Activated CD4-positive, alpha-beta T cell treated with anti-CD3 and anti-CD28 coated beads for 48 hours (primary cell): Measurements from ENCODE around the gene IL17RC.
A peak's percentile ranks its signal among the peaks of the same experiment; 100 is the strongest.
"Not testable (repeated sequence)": the region's sequence is repeated elsewhere in the genome, so short reads cannot be mapped to it uniquely, and the experiment has no call there.

Source experiments
- DNase-seq: peaks from one replicate; pipeline ENCODE4 v3.0.0-alpha.2; 2020

Gene IL17RC

GRCh38 chr3:9917820-9918219 lies 922 bp downstream of the IL17RC start:
- no peak for DNase-seq

GRCh38 chr3:9918261-9919038 lies 1.6 kb downstream of the IL17RC start:
- no peak for DNase-seq

DNA sequence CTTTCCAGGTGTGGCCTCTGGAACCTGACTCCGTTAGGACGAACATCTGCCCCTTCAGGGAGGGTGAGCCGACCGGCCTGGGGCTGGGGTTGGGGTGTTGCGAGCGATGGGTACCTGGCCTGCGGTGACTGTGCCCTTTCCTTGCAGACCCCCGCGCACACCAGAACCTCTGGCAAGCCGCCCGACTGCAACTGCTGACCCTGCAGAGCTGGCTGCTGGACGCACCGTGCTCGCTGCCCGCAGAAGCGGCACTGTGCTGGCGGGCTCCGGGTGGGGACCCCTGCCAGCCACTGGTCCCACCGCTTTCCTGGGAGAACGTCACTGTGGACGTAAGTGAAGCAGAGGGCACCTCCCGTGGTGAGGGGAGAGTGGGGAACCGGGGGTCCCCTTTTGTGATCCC lies 11.3 kb downstream of the IL17RC start:
- DNase-seq, result no peak

- no peak for DNase-seq
These were observed 14.0 kb downstream of the IL17RC start for GRCh38 chr3:9930804-9931418.

DNA sequence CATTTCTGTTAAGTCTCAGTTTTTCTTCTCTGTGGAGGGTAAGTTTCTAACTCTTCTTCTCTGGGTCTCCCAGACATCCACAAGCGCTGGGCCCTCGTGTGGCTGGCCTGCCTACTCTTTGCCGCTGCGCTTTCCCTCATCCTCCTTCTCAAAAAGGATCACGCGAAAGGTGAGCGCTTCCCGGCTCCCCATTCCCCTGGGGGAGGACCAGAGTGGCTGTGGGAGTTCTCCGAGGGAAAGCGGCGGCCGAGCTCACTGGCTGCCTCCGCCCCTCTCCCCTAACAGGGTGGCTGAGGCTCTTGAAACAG lies 15.6 kb downstream of the IL17RC start:
- no peak for DNase-seq

DNA sequence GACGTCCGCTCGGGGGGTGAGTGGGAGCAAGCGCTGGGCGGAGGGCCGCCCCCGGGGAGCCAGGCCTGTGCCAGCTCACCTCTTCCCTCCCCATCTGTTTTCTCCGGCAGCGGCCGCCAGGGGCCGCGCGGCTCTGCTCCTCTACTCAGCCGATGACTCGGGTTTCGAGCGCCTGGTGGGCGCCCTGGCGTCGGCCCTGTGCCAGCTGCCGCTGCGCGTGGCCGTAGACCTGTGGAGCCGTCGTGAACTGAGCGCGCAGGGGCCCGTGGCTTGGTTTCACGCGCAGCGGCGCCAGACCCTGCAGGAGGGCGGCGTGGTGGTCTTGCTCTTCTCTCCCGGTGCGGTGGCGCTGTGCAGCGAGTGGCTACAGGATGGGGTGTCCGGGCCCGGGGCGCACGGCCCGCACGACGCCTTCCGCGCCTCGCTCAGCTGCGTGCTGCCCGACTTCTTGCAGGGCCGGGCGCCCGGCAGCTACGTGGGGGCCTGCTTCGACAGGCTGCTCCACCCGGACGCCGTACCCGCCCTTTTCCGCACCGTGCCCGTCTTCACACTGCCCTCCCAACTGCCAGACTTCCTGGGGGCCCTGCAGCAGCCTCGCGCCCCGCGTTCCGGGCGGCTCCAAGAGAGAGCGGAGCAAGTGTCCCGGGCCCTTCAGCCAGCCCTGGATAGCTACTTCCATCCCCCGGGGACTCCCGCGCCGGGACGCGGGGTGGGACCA lies 16.1 kb downstream of the IL17RC start:
- peak; percentile 93 for DNase-seq

- peak; percentile 98 for DNase-seq
These were observed 16.8 kb downstream of the IL17RC start, which contains the start of gene CRELD1 for GRCh38 chr3:9933561-9934234. CRELD1 (plus strand) TSS chr3:9933834; CDS start chr3:9934439, 605 bp downstream.

- no peak for DNase-seq
These were observed 17.3 kb downstream of the IL17RC start for GRCh38 chr3:9934235-9934621.

DNA sequence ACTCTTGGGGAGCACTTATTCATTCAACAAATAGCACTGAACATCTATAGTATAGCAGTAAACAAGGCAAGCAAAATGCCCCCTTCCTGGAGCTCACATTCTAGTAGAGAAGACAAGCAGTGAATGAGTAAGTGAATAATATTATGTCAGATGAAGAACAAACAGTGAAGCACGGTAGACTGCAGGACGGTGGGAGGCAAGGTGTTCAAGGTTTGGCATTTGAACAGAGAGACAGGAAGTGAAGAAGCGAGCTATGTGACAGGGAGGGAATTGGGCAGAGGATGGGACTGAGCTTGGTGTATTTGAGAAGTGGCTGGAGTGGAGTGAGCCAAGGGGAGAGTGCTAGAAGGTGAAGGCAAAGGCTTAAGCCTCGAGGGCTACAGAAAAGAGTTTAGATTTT lies 18.1 kb downstream of the IL17RC start:
- DNase-seq, result no peak

DNA sequence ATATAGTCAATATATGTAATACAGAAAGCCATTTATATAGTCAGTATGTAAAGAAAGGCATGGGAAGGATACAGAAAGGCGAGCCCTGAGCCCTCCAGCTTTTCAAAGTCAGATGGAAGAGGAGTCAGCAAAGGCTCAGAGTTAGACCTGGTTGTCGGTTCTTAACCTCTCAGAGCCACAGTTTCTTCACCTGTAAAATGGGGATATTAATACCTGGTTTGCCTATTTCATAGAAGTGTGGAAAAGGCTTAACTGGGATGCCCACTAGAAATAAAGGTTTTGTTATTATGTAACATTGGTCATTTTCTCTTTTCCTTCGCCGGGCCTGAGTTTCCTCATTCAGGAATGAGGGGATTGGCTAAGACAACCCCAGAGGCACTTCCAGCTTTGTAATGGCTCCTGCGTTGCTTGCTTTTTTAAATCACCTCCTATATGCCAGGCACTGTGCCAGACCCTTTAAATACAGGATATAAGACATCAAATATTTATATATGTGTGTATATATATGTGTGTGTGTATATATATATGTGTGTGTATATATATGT lies 19.1 kb downstream of the IL17RC start:
- no peak for DNase-seq

GRCh38 chr3:9937486-9938238 lies 20.8 kb downstream of the IL17RC start:
- no peak for DNase-seq

DNA sequence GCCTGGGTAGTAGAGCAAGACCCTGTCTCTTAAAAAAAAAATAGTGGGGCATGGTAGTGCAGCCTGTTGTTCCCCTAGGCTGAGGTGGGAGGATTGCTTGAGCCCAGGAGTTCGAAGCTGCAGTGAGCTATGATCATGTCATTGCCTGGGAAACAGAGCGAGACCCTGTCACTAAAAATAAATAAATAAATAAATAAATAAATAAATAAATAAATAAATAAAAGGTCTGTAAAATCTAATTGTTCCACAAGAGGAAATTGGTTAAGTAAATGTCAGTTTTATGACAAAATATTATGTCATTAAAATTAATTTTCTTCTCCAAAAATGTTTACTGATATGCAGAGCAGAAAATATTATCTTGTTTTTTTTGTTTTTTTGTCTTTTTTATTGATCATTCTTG lies 22.1 kb downstream of the IL17RC start:
- no peak for DNase-seq

DNA sequence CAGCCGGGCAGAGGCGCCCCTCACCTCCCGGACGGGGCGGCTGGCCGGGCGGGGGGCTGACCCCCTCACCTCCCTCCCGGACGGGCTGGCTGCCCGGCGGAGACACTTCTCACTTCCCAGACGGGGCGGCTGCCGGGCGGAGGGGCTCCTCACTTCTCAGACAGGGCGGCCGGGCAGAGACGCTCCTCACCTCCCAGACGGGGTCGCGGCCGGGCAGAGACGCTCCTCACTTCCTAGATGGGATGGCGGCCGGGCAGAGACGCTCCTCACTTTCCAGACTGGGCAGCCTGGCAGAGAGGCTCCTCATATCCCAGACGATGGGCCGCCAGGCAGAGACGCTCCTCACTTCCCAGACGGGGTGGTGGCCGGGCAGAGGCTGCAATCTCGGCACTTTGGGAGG lies 23.0 kb downstream of the IL17RC start:
- DNase-seq, result not testable (repeated sequence)

DNA sequence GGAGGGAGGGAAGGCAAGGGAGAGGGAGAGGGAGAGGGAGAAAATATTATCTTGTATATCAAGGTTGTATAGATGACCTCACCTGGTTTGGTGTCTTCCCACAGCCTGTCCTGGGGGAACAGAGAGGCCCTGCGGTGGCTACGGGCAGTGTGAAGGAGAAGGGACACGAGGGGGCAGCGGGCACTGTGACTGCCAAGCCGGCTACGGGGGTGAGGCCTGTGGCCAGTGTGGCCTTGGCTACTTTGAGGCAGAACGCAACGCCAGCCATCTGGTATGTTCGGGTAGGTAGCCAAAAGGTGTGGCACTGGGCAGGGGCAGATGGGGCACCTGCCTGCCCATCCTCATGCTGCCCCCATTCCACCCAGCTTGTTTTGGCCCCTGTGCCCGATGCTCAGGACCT lies 23.8 kb downstream of the IL17RC start:
- DNase-seq, result no peak

- DNase-seq, result no peak
These were observed 25.3 kb downstream of the IL17RC start for GRCh38 chr3:9942164-9942563.

DNA sequence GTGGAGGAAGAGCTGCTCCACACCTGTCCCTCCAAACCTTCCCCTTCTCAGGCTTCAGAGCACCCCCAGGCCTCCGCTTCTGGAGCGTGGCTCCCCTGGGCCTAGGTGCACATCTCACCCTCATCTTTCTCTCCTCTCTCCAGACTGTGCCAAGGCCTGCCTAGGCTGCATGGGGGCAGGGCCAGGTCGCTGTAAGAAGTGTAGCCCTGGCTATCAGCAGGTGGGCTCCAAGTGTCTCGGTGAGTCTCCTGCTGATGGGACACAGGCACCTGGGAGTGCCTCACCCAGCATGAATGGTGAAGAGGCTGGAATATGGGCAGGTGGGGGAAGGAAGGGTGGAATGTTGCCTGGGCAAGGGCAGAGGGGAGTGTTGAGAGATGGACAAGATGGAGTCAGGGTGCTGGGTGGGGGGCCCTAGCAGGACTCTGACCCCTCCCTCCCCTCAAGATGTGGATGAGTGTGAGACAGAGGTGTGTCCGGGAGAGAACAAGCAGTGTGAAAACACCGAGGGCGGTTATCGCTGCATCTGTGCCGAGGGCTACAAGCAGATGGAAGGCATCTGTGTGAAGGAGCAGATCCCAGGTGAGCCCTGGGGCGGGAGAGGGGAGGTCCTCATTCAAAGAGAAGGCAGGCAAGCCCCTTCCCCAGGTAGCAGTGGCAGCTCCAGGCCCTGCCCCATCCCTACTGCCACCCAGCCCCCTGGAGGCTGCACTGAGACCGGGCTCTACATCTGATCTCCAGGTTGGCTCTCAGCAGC lies 26.2 kb downstream of the IL17RC start:
- DNase-seq, result no peak

- no peak for DNase-seq
These were observed 27.4 kb downstream of the IL17RC start for GRCh38 chr3:9944271-9944670.

GRCh38 chr3:9945358-9945757 lies 28.5 kb downstream of the IL17RC start:
- DNase-seq, result no peak

DNA sequence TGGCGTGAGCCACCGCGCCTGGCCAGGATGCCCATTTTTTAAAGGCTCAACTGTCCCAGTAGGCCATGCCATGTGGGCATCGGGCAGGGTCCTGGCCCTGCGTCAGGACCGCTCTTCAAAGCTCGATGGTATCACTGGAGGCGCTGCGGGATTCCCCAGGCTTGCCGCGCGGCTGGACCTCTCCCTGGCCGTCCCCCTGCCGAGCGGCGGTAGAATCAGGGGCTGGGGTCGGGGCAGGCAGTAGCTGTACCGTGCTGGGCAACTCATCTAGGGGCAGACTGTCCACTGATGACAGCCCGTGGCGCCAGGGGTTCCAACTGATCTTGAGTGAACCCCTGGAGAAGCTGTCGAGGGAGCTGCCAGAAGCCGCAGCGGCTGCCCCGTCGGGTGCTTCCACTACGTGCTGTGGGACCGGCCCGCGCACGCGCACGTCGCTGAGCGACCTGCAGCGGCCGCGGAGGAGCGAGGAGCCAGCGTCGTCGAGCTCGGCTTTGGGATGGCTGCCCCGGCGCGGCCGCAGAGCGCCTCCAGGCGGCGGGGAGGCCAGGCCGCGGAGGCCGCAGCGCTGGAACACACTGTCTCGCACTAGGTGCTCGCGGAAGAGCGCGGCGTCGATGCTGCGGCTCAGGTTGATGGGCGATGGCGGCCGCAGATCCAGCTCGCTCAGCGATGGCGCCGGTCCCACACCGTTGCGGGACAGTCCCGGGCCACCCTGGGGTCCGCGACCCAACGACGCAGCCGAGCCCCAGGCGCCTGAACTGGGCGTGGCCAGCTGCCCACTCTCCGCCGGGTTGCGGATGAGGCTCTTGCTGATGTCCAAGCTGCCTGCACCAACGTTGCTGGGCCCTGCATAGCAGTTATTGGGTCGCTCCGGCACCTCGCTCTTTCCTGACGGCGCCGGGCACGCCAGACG lies 29.5 kb downstream of the IL17RC start:
- peak; percentile 85 for DNase-seq
